ENCODE results near the gene IL20RA. TPM values are rescaled to one million over a fixed set of nuclear protein-coding genes. Genes with fewer than 3 reads are reported as not detected.

The IL20RA gene
- total and polyA plus RNA-seq, 9 donors: 2.2 to 19.3 (median 5.8) TPM

- Histone ChIP-seq H3K9me3 (no peaks in the 10 kb centered on the region), H3K4me3 (no peak overlapping the region), H3K36me3 (no peaks in the 10 kb centered on the region), H3K27ac (no peak overlapping the region), H3K4me1 (ENCODE audit: insufficient read depth) (no peaks in the 10 kb centered on the region), H3K27me3 (no peaks in the 10 kb centered on the region)
- intact Hi-C loops (cut with DNase I): no loop called here
- TF ChIP-seq EP300 (IDR thresholded peaks at IDR 0.05) (no peak), POLR2A (IDR thresholded peaks at IDR 0.05) (no peak)
- DNase-seq: no peak
- WGBS, 3 donors: 82 to 86% (median 82%) methylated on average over 2 of the region's 2 CpGs
Measured at GRCh38 chr6:137011406-137011805, 33.4 kb downstream of the IL20RA start.

GRCh38 chr6:137010128-137010718 is 34.5 kb downstream of the IL20RA start:
- intact Hi-C loops (cut with DNase I): no loop called here
- Histone ChIP-seq H3K9me3 (no peaks in the 10 kb centered on the region), H3K27ac (no peak overlapping the region), H3K4me1 (ENCODE audit: insufficient read depth) (no peaks in the 10 kb centered on the region), H3K4me3 (no peak overlapping the region), H3K27me3 (no peaks in the 10 kb centered on the region), H3K36me3 (no peaks in the 10 kb centered on the region)
- 93 to 95% (median 94%) methylated on average over 4 of the region's 4 CpGs for WGBS, 3 donors
- TF ChIP-seq EP300 (IDR thresholded peaks at IDR 0.05) (no peak), POLR2A (IDR thresholded peaks at IDR 0.05) (no peak), CTCF (IDR thresholded peaks at IDR 0.05) (no peak)
- no peak for DNase-seq

GRCh38 chr6:137008204-137008603 is 36.6 kb downstream of the IL20RA start:
- Histone ChIP-seq H3K36me3 (no peaks in the 10 kb centered on the region), H3K27ac (no peak overlapping the region), H3K27me3 (no peaks in the 10 kb centered on the region), H3K4me3 (no peak overlapping the region), H3K9me3 (no peaks in the 10 kb centered on the region), H3K4me1 (ENCODE audit: insufficient read depth) (no peaks in the 10 kb centered on the region)
- no peak for DNase-seq
- 84 to 91% (median 87%) methylated on average over 9 of the region's 9 CpGs for WGBS, 3 donors
- TF ChIP-seq CTCF (IDR thresholded peaks at IDR 0.05): no peak
- TF ChIP-seq EP300 (IDR thresholded peaks at IDR 0.05): no peak
- no peak for TF ChIP-seq POLR2A (IDR thresholded peaks at IDR 0.05)
- intact Hi-C loops (cut with DNase I): no loop called here

- 87 to 95% (median 95%) methylated on average over 9 of the region's 9 CpGs for WGBS, 3 donors
- Histone ChIP-seq H3K27me3 (no peaks in the 10 kb centered on the region), H3K27ac (no peak overlapping the region), H3K4me1 (ENCODE audit: insufficient read depth) (no peaks in the 10 kb centered on the region), H3K36me3 (no peaks in the 10 kb centered on the region), H3K9me3 (no peaks in the 10 kb centered on the region), H3K4me3 (no peak overlapping the region)
- no peak for DNase-seq
- intact Hi-C loops (cut with DNase I): no loop called here
- TF ChIP-seq CTCF (IDR thresholded peaks at IDR 0.05): no peak
Measured at GRCh38 chr6:137006056-137006455, 38.7 kb downstream of the IL20RA start.

- intact Hi-C loops (cut with DNase I): no loop called here
- DNase-seq: no peak
- H3K36me3 ChIP-seq: no peaks in the 10 kb centered on the region
- H3K4me1 ChIP-seq (ENCODE audit: insufficient read depth): no peaks in the 10 kb centered on the region
- no peaks in the 10 kb centered on the region for H3K27me3 ChIP-seq
- no peak overlapping the region for H3K4me3 ChIP-seq
- WGBS, 3 donors: 91 to 95% (median 92%) methylated on average over 6 of the region's 6 CpGs
- no peak overlapping the region for H3K27ac ChIP-seq
- H3K9me3 ChIP-seq: no peaks in the 10 kb centered on the region
- TF ChIP-seq EP300 (IDR thresholded peaks at IDR 0.05) (no peak), POLR2A (IDR thresholded peaks at IDR 0.05) (no peak), CTCF (IDR thresholded peaks at IDR 0.05) (no peak)
Measured at GRCh38 chr6:137005073-137005472, 39.7 kb downstream of the IL20RA start.

All from ovary (tissue), 9 donors.